GM19035 (cell line): ENCODE measurements around the gene MSH3.
"Not testable (repeated sequence)": the region's sequence is repeated elsewhere in the genome, so short reads cannot be mapped to it uniquely, and the experiment has no call there.

Experiments used
- ATAC-seq: cut with Tn5 transposase; IDR thresholded peaks from one replicate; pipeline ENCODE4 v1.9.1; 2021; ENCODE audit not compliant: unreplicated experiment

MSH3 gene

DNA sequence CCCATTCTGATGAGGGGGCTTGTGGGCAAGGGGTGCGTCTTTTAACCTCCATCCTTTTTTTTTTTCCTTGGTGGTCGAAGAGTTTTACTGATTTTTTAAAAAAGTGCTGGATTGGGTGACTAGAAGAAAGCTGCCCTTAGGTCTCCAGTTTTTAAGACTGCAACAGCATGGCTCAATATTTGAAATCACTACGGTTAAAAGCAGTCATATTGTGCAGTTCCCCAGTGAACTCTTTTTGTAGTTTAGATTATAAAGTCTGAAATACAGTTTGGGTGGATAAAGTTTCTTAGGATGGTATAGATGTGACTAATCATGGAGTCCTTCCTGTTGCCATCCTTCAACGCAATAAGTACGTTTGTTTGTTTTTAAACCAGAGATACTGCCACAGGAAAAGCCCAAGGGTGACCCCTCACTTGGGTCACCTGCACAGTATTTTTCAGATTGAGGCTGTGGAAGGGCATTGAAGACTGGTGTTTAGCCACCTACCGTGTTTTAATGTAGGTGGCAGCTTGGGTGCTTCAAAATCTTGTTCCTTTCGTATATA, 851 bp downstream of the MSH3 start:
- no peak for ATAC-seq

DNA sequence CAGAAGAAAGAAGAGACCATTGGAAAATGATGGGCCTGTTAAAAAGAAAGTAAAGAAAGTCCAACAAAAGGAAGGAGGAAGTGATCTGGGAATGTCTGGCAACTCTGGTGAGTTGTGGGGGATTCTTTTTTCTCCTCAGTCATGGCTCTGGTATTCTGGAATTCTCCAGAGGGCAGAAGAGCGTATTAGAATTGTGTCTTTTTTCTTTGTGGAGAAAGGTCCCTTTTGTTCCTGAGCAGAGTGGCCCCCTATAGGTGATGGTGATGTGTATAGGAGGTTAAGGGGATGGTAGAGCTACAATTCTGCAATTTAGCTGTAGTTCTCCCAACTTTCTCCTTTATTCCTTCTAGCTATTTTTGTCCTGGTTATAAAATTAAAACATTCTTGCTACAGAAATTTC, 2.0 kb downstream of the MSH3 start:
- no peak for ATAC-seq

DNA sequence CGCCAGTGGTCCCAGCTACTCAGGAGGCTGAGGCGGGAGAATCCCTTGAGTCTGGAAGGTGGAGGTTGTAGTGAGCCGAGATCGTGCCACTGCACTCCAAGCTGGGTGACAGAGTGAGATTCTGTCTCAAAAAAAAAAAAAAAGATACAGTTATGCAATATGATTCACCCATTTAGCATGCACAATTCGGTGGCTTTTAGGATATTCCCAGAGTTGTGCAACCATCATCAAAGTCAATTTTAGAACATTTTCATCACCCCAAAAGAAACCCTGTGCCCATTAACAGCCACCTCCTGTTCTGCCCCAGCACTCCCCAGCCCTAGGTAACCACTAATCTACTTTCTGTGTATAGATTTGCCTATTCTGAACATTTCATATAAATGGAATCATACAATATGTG, 4.7 kb downstream of the MSH3 start:
- no peak for ATAC-seq

DNA sequence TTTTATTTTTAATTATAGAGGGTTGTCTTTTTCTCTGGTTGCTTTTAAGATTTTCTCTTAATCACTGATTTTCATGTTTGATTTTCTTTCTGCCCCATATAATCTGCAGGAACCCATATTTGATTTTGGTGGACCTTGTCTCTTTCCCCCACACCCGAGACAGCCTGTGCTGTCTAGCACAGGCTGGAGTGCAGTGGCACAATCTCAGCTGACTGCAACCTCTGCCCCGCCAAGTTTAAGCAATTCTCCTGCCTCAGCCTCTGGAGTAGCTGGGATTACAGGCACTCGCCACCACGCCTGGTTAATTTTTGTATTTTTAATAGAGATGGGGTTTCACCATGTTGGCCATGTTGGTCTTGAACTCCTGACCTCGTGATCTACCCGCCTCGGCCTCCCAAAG, 6.2 kb downstream of the MSH3 start:
- not testable (repeated sequence) for ATAC-seq

DNA sequence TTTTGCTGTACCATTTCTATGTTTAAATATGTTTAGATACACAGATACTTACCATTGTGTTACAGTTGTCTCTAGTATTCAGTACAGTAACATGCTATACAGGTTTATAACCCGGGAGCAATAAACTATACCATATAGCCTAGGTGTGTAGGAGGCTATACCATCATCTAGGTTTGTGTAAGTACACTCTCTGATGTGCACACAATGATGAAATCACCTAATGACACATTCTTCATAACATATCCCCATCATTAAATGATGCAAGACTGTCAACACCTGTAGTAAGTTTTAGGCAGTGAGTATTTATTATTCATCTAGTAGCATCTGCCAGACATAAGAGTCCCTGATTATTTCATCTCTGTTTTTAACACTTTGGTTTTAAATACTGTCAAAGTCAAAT, 7.7 kb downstream of the MSH3 start:
- ATAC-seq: no peak

DNA sequence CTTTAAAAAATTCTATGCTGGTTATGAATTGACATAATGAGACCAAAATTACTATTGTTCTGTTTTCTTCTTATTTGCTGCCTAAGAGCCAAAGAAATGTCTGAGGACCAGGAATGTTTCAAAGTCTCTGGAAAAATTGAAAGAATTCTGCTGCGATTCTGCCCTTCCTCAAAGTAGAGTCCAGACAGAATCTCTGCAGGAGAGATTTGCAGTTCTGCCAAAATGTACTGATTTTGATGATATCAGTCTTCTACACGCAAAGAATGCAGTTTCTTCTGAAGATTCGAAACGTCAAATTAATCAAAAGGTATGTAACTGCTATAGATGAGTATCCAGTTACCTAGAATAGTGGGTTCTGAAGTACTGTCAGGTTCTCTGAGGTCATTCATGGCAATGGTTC, 10.6 kb downstream of the MSH3 start:
- no peak for ATAC-seq

DNA sequence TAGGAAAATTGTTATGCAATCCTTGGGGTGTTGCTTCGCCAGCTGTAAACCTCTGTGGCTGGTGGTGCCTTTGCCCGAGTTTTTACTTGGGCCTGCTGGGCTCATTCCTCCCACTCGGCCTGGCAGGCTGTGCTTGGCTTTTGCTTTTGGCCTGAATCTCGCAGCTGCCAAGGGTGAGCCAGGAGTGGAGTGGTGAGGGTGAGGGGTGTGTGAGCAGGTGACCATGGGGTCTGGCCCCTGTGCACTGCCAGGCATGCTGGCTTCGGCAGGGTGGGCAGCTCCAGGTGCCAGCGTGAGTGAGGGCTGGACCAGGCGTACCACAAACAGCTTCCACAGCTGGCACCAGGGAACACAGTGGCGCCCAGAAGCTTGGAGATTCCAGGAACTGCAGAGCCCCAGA, 12.9 kb downstream of the MSH3 start:
- ATAC-seq: no peak

DNA sequence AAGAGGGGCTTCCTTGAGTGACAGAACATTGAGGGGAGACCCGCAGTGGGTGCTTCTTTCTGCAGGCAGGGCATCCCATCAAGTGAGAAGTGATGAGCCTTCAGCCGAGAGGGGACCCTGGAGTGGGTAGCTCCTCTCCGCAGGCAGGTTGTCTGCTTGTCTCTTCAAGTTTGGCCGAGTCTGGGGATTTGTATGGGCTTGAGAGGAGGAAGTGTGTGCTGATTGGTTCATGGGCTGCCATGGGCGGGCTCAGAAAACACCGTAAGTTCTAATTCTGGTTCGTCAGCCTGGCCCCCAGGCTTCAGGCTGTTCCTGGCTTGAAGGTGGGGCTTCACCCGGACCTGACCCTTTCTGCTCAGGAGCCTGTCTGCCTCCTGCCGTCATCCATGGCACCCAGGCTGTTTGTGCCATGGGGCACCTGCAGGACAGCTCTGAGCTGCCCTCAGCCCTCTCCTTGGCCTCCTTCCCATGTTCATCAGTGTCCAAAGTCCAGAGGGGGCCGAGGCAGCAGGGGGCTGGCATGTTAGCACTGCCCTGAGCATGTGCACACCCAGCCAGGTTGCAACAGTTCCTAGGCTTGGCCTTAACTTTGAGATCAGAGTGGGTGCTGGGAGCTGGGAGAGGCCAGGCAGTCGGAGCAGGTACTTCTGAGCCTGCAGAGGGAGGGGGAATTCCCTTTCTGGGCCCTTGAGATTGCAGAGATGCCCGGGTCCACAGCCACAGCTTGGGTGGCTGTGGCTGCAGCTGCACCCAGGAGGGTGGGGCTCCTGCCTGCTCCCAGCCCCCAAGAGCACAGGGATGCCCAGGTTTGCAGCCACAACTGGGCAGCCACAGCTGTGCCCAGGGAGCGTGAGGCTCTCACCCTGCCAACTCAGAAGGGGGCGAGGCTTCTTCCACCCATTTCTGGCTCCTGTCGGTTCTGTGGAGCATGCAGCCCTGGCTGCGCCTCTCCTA, 13.8 kb downstream of the MSH3 start:
- ATAC-seq: peak; percentile 73

DNA sequence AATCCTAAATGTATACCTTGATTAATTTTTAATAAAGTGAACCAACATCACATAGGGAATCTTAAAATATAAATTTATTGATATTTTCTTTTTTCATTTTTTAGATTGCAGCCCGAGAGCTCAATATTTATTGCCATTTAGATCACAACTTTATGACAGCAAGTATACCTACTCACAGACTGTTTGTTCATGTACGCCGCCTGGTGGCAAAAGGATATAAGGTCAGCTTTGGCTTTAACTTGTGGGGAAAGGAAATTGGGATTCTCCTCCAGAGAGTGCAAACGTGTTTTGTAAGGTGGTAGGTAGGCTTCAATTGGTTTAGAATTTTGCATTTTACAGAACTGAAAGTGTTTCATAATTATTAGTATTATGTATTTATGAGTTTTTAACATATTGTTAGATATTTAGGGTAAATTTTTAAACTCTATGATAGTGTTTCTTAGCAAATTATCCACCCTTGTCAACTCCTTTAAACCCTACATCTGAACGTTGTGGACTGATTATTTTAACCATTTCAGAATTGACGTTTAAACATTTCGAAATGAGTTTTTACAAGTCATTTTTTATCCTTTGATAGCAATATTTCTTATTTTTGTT, 17.8 kb downstream of the MSH3 start:
- no peak for ATAC-seq

DNA sequence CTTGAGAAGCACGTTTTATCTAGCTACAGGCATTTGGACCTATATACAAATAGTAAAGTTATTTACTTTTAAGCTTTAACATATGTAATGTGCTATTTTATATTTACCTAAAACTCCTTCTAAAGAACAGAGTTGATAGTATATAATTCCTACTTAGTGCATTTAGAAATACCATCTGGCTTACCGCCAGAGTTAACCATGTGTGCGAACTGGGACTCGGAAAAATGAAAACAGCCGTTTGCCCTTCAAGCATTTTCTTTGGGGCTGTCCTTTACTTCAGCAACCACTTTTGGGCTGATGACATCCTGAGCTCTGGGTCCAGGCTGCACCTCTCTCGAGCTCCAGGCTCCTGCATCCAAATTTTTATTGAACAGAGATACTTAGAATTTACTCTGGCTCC, 22.3 kb downstream of the MSH3 start:
- ATAC-seq: no peak

DNA sequence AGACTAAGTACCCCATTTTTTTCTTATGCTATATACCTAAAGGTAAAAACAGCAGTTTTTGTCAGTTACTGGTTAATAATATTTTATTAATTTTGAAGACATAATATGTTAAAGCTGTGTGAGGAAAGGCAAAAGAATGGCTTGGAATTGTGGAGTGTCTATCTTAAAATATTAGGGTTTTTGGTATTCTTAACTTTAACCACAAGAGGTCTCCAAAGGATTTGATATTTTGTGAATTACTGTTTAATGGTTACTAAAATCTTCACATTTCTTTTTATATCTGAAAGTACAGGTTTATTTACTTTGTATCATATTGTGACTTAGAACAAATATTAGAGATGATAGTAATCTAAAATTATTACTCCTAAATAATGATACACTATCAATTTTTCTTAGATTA, 32.3 kb downstream of the MSH3 start:
- ATAC-seq: no peak

DNA sequence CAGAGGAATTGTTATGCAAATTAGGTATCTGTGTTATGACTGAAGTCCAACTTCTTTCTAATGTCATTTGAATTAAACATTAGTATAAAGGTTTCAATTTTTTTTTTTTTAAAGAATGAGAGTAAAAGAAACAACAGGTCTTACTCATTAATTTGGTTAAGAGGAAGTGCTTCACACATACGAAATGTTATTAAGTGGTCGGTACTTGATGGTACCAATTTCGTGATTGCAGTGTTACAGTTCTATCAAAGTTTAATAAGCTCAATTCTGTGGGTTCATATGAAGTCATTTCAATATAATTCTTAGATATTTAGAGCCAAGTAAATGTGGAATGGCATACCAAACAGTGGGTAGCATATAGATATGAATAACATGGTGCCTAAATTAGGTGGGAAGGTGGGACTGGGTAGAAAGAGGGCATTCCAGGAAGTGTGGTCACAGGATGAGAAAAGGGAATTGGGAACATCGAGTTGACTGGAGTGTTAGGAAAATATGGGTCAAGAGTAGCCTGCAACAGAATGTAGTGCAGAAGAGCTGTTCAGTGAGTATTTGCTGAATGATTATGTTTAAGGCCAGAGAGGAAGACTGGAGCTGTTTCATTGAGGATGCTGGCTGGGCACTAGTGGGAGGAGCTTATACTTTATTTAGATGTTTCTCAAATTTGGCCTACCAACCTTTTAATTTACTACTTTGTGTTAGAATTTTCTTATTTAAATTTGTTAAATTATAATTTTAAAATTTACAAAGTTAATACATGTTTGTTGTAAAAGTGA, 34.4 kb downstream of the MSH3 start:
- ATAC-seq: no peak

DNA sequence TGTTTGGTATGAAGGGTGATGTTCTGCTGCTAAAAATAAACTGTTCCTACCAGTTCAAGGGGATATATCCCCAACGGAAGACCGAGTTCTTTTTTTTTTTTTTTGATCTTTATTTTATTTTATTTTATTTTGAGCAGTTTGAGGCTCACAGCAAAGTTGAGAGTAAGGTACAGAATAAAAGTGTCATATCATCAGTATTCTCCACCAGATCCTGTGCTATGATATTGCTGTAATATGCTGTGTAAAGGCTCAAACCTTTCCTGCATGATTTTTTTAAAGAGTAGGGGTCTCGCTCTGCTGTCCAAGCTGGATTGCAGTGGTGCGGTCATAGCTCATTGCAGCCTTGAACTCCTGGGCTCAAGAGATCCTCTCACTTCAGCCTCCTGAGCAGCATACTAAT, 35.2 kb downstream of the MSH3 start:
- ATAC-seq: no peak

DNA sequence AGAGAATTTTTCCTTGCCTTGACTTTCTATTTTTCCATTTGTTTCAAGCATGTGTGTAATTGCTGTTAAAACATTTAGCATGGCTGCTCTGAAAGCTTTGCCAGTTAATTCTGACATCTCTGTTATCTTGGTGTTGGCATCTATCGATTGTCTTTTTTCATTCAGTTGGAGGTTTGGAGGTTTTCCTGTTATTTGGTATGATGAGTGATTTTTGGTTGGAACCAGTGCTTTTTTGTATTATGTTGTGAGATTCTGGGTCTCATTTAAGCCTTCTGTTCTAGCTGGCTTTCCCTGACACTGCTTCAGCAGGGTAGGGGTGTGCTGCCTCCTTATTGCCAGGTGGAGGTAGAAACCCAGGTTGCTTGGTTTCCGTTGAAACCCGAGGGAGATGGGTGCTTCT, 41.2 kb downstream of the MSH3 start:
- no peak for ATAC-seq

DNA sequence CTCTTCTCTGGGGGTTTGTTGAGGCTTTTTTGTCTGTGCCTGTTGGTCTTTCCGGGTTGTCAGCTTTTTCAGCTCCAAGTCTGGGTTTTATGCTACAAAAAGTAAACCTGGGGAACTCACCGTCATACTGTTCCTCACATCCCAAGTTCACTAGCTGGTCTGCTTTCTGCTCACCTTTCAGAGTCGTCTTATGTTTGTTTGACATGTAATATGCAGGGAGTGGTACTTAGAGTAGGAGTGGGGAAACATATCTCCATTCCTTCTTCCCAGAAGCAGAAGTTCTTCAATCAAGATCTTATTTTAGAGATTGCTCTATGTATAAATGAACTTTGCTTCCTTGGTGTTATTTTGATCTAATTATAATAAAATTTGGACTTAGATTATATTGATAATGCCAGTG, 42.0 kb downstream of the MSH3 start:
- ATAC-seq: no peak

DNA sequence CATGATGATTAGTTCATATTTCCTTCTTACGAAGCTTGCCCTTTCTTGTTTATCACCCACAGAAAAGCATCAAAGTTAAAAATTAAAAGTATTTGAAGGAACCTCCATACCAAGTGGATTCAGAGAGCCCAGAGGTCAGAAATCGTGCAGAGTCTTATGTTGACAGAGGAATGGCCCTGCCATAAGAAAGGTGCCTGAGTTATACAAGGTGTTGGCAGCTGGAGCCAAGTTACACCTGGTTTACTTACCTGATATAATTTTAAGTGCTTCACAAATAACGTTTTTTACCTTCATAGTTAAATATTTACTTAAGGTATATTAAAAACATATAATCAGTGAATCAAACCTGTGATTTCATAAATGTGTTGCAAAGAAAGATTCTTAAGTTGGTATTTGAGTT, 42.6 kb downstream of the MSH3 start:
- no peak for ATAC-seq

DNA sequence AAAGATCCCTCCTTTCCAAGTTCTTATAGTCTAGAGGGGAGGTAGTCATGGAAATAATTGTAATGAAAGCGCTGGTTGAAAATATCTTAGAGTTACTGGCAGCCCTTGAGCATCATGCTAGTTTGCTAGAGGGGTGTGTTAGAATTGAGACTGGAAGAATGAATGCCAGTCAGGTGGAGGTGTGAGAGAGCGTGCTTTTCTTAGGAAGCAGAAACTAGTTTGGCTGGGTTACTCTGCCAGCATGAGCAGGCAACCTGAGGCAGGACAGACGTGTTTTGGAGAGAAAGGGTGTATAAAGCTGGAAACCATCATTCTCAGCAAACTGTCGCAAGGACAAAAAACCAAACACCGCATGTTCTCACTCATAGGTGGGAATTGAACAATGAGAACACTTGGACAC, 43.9 kb downstream of the MSH3 start:
- ATAC-seq: no peak

DNA sequence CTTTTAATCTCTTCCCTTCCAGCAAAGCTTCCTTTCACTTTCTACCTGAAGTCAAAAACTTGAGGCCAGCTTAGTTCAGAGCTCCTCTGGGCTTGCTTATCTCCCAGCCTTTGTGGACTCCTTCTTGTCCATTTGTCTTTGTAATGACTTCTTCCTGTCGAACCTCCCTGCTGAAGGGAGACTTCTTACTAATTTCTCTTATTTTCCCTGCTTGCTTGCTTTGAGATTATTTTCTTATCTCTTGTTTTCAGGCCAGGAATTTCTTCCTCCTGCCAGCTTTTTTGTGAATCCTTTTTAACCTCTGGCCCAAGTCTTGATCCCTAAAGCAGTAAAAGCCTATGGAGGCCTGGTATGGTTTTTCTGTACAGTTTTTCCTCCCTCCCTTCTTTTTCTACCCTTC, 47.1 kb downstream of the MSH3 start:
- no peak for ATAC-seq

DNA sequence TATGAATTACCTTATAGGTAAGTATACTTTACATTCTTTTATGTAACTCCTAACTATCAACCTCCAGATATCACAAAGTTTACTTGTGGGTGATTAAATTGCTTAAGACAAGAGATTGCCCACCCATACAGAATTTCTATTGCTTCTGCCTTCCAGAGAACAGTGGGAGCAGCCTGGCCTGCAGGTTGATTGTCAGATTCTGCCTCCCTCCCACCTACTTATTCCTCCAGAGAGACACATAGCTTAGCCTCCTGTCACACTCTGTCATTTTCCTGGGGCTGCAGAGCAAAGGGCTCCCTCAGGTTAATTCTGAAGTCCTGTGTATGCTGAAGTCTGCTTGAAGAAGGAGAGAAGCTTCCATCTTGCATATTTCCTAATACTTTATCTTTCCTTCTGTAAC, 48.8 kb downstream of the MSH3 start:
- no peak for ATAC-seq

DNA sequence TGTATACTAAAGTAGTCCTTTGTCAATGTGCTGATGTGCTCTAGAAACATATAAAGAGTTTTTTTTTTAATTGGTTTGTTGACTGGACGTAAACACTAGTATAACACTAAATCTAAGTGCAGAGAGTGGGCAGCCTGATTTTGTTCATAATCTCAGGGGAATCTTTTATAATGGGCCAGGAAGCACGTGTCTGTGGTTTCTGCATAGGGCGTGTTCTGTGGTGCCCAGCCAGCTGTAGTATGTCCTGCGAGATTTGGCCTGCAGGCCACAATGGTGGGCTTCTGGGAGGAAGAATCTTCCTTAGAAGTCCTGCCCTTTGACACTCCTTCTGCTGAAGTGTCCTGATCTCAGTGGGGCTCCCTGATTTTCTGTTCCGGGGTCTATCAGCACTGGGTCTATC, 49.3 kb downstream of the MSH3 start:
- ATAC-seq: no peak

DNA sequence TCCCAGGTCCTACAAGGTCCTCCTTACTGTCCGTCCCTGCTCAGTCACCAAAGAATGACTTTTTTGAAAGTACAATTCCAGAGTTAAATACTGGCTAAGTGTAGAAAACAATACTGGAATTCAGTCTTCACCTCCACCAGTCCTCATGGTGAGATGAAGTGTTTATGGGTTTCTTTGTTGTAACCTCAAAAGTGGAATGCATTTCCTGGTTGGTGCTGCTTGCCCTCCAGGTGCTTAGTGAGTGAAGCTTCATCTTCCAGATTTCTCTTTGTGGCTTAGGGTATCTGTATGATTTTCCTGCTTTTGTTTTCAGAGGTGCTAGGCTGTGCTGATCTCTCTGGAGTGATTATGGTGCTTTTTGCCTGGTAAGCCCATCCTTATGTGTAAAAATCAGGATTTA, 49.8 kb downstream of the MSH3 start:
- ATAC-seq: no peak
